LNCAP (cell line): ENCODE data around the gene KLK8.

ENCODE experiments used
- CTCF ChIP-seq: fragments of 450-650 bp; IDR thresholded peaks from 2 replicates; pipeline ENCODE4 v1.5.1; 2017; ENCODE audit warnings: mild to moderate bottlenecking

Gene KLK8

DNA sequence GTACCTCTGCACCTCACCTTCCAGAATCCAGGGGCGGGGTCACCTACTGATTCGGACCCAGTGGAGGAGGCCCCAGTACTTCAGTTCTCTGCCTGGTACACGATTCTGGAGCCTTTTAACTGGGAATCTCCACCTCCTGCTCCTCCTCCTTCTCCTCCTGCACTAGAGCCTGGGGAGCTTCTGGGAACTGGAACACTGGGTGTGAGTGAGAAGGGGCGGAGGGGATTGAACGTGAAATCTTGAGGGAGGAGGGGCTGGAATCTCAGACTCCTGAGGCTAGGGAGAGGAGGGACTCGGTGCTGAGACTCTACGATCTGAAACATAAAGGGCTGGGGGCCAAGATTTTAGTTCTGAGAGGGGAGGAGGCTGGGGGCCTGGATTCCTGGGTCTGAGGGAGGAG is at the start of gene KLK8:
Gene KLK8 (minus strand): TSS at position 90 of the 400 bp plus-strand sequence. CDS start 437 bp downstream, outside the sequence.
- no peak for TF ChIP-seq CTCF

DNA sequence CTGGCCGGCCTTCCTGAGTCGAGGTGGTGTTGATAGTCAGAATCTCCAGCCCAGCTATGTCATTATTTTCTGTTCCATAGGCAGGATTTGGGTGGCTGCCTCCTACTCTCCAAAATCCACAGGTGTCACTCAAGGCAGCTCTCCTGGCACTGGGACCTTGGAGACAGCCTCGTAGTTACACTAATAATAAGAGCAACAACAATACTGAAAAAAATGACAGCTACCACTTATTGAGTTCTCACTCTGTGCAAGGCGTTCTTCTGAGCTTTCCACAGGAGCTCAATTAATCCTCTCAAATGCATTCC is 45.6 kb upstream of the KLK8 start:
- TF ChIP-seq CTCF: no peak

- TF ChIP-seq CTCF: no peak
Observed at GRCh38 chr19:51044327-51044726, 42.9 kb upstream of the KLK8 start.

DNA sequence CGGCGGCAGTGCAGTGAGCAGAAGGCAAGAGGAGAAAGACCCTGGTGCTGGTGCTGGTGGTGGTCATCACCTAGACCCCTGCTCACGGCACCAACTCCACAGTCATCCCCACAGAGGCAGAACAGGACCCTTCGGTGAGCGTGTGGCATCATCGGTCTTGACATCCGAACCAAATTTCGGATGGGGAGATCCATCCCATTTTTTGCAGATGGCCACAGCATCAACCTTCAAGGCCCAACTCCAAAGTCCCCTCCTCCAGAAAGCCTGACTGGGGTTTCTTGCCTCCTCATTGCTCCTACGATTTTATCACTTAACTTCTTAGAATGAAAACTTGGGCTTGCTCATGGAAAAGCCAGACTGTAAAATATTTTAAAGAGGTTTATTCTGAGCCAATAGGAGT is 42.1 kb upstream of the KLK8 start:
- TF ChIP-seq CTCF: no peak

DNA sequence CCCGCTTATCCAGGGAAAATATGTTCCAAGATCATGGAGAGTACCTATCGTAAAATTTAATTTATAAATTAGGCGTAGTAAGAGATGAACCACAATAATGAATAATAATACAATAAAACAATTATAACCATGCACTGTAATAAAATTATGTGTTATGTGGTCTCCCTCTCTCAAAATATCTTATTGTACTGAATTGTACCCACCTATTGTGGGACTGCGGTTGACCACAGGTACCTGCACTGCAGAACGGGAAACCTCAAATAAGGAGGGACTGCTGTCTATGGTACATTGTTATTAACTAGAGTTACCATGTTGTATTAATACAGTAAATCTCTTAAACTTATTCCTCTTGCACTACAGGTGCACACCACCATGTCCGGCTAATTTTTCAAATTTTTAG is 38.7 kb upstream of the KLK8 start:
- no peak for TF ChIP-seq CTCF

DNA sequence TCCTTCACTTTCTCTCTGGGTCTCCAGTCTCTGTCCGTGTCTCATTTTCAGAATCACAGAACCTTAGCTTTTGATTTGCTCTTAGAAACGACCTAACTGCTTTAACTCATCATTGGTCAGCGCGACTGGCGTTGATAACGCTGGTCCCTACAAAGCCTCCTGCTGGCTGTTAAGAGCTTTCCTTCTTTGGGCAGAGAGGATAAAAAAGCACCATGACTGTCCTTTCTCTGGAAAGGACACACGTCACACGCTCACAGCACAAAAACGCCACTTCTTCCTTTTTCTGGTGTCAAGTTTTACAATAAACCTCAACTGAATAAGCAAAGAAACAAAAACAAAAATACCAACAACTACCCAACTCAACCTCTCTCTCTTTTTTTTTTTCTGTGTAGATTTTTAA is 35.1 kb upstream of the KLK8 start:
- no peak for TF ChIP-seq CTCF

DNA sequence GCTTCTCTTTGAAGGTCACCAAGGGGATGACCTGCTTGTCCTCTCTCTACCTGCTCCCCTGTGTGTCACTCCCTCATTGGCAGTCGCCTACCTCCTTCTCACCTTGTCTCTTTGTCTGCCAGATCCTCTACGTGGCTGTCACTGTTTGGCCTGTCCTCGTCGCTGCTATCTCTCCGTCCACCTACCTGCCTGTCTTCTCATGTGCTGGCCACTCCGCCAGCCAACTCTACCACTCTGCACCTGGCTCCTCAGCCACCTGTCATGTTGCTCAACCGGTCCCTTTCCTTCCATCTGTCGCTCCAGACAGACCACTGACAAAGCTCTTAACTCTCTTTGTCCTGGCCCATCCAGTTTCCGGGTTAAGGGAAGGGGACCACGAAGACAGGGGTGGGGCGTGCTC is 33.3 kb upstream of the KLK8 start, which contains the start of gene KLK12:
Gene KLK12 (minus strand): TSS at position 299 of the 400 bp plus-strand sequence. CDS start 381 bp downstream, outside the sequence.
- TF ChIP-seq CTCF: no peak

DNA sequence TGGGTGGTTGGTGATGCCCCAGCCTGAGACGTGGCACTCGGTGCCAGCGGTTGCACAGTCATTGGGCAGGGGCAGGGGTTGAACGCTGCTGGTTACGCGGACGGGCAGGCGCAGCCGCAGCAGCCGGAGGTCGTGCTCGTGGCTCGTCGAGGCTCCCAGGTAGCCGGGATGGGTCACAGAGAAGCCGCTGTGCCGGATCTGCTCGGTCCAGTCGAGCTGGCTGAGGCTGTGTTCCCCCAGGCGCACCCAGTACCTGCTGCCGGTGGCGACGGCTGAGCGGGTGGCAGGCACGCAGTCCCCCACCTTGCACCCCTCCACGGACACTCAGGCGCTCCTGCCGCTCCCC is 30.4 kb upstream of the KLK8 start:
- no peak for TF ChIP-seq CTCF
